Psoas muscle (tissue), 8 donors: ENCODE data around the gene TBXAS1. TPM values are rescaled to one million over a fixed set of nuclear protein-coding genes. Genes with fewer than 3 reads are reported as not detected.

ENCODE experiments used
- ATAC-seq, 4 donors: fragments of 200-7000 bp; cut with Tn5 transposase; one replicate each; pipeline ENCODE4 v1.9.1; 2020; ENCODE audit warnings: moderate library complexity in 3 of 4, mild to moderate bottlenecking in 2 of 4
- DNase-seq, 2 donors: peaks; one replicate each; pipeline ENCODE4 v3.0.0-alpha.2; 2020
- H3K27ac ChIP-seq: fragments of 200-600 bp; one replicate; pipeline ENCODE4 v1.8.0; 2022
- H3K27me3 ChIP-seq, 3 donors: fragments of 200-600 bp in 1 of 3; one replicate each; pipeline versions ENCODE4 v1.6.1 to v1.8.0; 2013 to 2022; ENCODE audit warnings: low read length in 2 of 3, mild to moderate bottlenecking in 2 of 3, moderate library complexity in 1 of 3; ENCODE audit not compliant: insufficient read depth in 3 of 3
- H3K36me3 ChIP-seq, 2 donors: fragments of 200-600 bp in 1 of 2; one replicate each; pipeline versions ENCODE4 v1.6.1 to v1.8.0; 2013 to 2022; ENCODE audit warnings: low read depth in 1 of 2, mild to moderate bottlenecking in 1 of 2, moderate library complexity in 1 of 2; ENCODE audit not compliant: insufficient read depth in 1 of 2
- H3K4me1 ChIP-seq: fragments of 200-600 bp; one replicate; pipeline ENCODE4 v1.8.0; 2022
- H3K4me3 ChIP-seq: fragments of 200-600 bp; one replicate; pipeline ENCODE4 v1.8.0; 2022; ENCODE audit warnings: mild to moderate bottlenecking
- H3K9me3 ChIP-seq: fragments of 200-600 bp; one replicate; pipeline ENCODE4 v1.8.0; 2022
- WGBS, 3 donors: extraction: QIAGEN DNeasy Blood & Tissue Kit; methylation state at CpG; one replicate each; pipeline versions ENCODE4 v1.1.6 to v1.1.7; 2013; 5-methylcytosine and 5-hydroxymethylcytosine counted together
- intact Hi-C, 2 donors: fragments of 100-400 bp; cut with DNase I; formaldehyde crosslinking; loops; one replicate each; pipeline versions ENCODE4 v1.11.0 to v1.14.2; 2022
- polyA plus RNA-seq, 3 donors: library from polyadenylated mRNA; stranded (reverse); fragments of 200-250 nt; gene quantifications; one replicate each; pipeline ENCODE4 v1.2.3, GENCODE V29; 2013
- total RNA-seq, 4 donors: library from RNA; stranded (reverse); fragmentation: NEBNext Ultra II Directional in 2 of 4; extraction: Animal tissue kit (Norgen Biotek cat#: 25700) in 2 of 4; gene quantifications; one replicate each; pipeline versions ENCODE4 v1.2.1 to v1.2.4, GENCODE V29; 2021 to 2023
- TF ChIP-seq, protein P1 (sequence below): fragments of 200-600 bp; IDR thresholded peaks from one replicate; pipeline ENCODE4 v1.8.0; 2022; ENCODE audit warnings: antibody characterized with exemption
- donor health status: healthy with polysubstance abuse.
- donor health status: DM: no; HTN: no; CAD: no; lungs with moderate emphysema.
- donor health status: Bipolar disorder and iron deficiency.
- donor health status: healthy.
- donor health status: DM: yes; HTN: yes; CAD: no.
- donor health status: DM: no; HTN: no; CAD: no.
- donor health status: DM: no; HTN: no; CAD: no.
- donor health status: DM: yes; HTN: yes; CAD: no.

TBXAS1 gene
- total and polyA plus RNA-seq, 7 donors = 0.90 to 2.9 (median 2.0) TPM

DNA sequence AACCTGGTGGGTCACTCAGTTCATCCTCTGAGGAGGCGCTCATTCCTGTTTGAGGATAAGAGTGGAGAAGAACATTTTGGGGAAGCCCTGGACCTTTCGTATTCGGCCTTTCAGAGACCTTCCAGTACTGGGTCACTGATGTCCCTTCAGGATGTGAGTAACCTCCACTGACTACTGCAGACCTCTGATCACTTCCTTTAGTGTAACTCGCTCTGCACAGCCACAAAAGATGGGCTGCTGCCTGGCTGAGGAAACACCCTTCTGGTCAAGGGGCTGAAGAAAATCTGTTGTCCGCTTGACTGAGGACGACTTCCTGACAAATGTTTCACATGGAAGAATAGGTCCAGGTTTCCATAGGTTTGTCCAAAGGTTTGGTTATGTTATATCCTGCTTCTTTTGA lies 15.9 kb upstream of the TBXAS1 start:
- Histone ChIP-seq H3K4me1 (no peaks in the 10 kb centered on the region), H3K27ac (no peak overlapping the region), H3K27me3 (no peaks in the 10 kb centered on the region), H3K9me3 (no peaks in the 10 kb centered on the region), H3K4me3 (no peak overlapping the region), H3K36me3 (no peaks in the 10 kb centered on the region)
- intact Hi-C loops = no loop called here
- TF ChIP-seq, protein P1, sequence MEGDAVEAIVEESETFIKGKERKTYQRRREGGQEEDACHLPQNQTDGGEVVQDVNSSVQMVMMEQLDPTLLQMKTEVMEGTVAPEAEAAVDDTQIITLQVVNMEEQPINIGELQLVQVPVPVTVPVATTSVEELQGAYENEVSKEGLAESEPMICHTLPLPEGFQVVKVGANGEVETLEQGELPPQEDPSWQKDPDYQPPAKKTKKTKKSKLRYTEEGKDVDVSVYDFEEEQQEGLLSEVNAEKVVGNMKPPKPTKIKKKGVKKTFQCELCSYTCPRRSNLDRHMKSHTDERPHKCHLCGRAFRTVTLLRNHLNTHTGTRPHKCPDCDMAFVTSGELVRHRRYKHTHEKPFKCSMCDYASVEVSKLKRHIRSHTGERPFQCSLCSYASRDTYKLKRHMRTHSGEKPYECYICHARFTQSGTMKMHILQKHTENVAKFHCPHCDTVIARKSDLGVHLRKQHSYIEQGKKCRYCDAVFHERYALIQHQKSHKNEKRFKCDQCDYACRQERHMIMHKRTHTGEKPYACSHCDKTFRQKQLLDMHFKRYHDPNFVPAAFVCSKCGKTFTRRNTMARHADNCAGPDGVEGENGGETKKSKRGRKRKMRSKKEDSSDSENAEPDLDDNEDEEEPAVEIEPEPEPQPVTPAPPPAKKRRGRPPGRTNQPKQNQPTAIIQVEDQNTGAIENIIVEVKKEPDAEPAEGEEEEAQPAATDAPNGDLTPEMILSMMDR = no peak
- ATAC-seq = no peak
- DNase-seq = no peak
- 87 to 95% (median 91%) methylated on average over 6 of the region's 6 CpGs for WGBS, 3 donors

DNA sequence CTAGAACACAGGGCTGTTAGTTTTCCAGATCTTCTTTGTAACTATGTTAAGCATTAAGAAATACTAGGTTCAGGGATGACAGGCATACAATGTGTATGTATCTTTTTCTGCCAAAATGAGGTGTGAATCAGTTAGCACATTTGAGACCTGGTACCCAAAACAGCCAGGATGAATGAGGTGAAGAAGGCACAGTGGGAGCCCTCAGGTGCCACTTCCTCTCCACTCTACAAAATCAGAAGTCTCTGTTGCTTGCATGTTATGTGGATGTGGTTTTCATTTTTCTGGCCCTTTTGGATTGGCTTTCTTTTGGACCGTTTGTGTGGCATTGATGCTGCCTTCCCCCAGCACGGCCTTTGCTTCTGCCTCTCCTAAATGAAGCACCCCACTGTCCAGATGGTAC lies 15.4 kb upstream of the TBXAS1 start:
- ATAC-seq (no peak), DNase-seq (no peak)
- TF ChIP-seq, protein P1 = no peak
- no peaks in the 10 kb centered on the region for H3K36me3 ChIP-seq
- no peaks in the 10 kb centered on the region for H3K9me3 ChIP-seq
- WGBS, 3 donors = 75 to 88% (median 85%) methylated on average over 2 of the region's 2 CpGs
- no peaks in the 10 kb centered on the region for H3K27me3 ChIP-seq
- H3K4me1 ChIP-seq = no peaks in the 10 kb centered on the region
- intact Hi-C loops = no loop called here
- H3K4me3 ChIP-seq = no peak overlapping the region
- no peak overlapping the region for H3K27ac ChIP-seq

DNA sequence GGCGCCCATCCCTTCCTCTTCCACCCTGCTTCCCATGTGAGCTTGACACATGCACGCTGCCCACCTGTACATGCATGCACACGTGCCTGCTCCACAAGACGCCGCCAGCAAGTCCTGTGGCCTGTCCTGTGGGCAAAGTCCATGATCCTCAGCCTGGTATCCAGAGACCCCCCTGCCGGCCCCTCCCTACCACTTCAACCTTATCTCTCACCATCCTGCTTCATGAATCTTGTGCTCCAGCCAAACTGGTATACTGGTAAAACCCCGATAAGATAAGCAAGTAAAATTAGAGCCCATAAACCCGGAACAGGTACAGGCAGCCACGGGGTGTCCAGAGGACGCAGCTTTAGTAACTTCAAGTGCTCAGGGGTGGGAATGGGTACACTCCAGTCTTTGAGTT lies 11.8 kb upstream of the TBXAS1 start:
- TF ChIP-seq, protein P1 = no peak
- 91 to 92% (median 91%) methylated on average over 10 of the region's 10 CpGs for WGBS, 3 donors
- H3K27ac ChIP-seq = no peak overlapping the region
- ATAC-seq (no peak), DNase-seq (no peak)
- H3K4me3 ChIP-seq = no peak overlapping the region
- H3K4me1 ChIP-seq = no peaks in the 10 kb centered on the region
- H3K9me3 ChIP-seq = no peaks in the 10 kb centered on the region
- H3K36me3 ChIP-seq = no peaks in the 10 kb centered on the region
- no peaks in the 10 kb centered on the region for H3K27me3 ChIP-seq
- intact Hi-C loops = no loop called here

DNA sequence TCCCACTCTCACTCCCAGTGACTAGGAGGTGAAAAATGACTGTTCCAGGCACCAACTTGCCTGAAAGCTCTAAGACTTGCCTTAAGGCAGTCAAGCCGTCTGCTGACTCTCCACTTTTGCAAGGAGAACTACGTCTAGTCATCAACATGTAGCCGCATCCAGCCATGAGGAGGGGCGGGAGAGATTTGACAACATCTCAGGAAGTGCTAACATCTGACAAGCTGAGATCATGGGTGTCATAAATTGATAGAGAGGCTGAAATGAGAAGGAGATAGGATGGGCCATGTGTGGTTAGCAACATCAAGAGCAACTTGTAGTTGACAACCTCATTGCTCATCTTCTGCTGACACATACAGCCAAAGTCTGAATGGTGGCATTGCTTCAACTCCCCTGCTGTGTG lies 9.0 kb upstream of the TBXAS1 start:
- TF ChIP-seq, protein P1 = no peak
- Histone ChIP-seq H3K4me1 (no peaks in the 10 kb centered on the region), H3K27ac (no peak overlapping the region), H3K4me3 (no peak overlapping the region), H3K36me3 (no peaks in the 10 kb centered on the region), H3K27me3 (no peaks in the 10 kb centered on the region), H3K9me3 (no peaks in the 10 kb centered on the region)
- no peak for ATAC-seq
- WGBS, 3 donors = 78 to 95% (median 89%) methylated on average over 4 of the region's 4 CpGs
- intact Hi-C loops = loop anchor here in 1 of 2 donors (5.0 kb wide), 1 partner anchor 173 kb away; no protein-coding TSS in a partner anchor
- DNase-seq = no peak
